HG03095 (cell line): ENCODE measurements around the gene CRYBG1.
"Not testable (repeated sequence)": the region's sequence is repeated elsewhere in the genome, so short reads cannot be mapped to it uniquely, and the experiment has no call there.

Source experiments
- ATAC-seq: cut with Tn5 transposase; IDR thresholded peaks from one replicate; pipeline ENCODE4 v1.9.1; 2021; ENCODE audit warnings: moderate library complexity; ENCODE audit not compliant: unreplicated experiment

CRYBG1 gene

GRCh38 chr6:106546691-106547414 lies 186.3 kb downstream of the CRYBG1 start:
- ATAC-seq: no peak

- no peak for ATAC-seq
Measured at GRCh38 chr6:106547601-106548453, 187.3 kb downstream of the CRYBG1 start.

- not testable (repeated sequence) for ATAC-seq
Measured at GRCh38 chr6:106548926-106549455, 188.5 kb downstream of the CRYBG1 start.

GRCh38 chr6:106549521-106549920 lies 189.0 kb downstream of the CRYBG1 start:
- no peak for ATAC-seq

- no peak for ATAC-seq
Measured at GRCh38 chr6:106551155-106551554, 190.6 kb downstream of the CRYBG1 start.

GRCh38 chr6:106553440-106553839 lies 192.9 kb downstream of the CRYBG1 start:
- ATAC-seq: no peak

- ATAC-seq: no peak
Measured at GRCh38 chr6:106555767-106556166, 195.2 kb downstream of the CRYBG1 start.

- no peak for ATAC-seq
Measured at GRCh38 chr6:106556368-106556960, 195.9 kb downstream of the CRYBG1 start.

GRCh38 chr6:106557837-106558236 lies 197.3 kb downstream of the CRYBG1 start:
- no peak for ATAC-seq

- no peak for ATAC-seq
Measured at GRCh38 chr6:106558364-106558763, 197.8 kb downstream of the CRYBG1 start.

GRCh38 chr6:106559659-106560058 lies 199.1 kb downstream of the CRYBG1 start:
- not testable (repeated sequence) for ATAC-seq

GRCh38 chr6:106560996-106561685 lies 200.6 kb downstream of the CRYBG1 start:
- no peak for ATAC-seq

GRCh38 chr6:106561686-106562405 lies 201.3 kb downstream of the CRYBG1 start:
- no peak for ATAC-seq

- ATAC-seq: no peak
Measured at GRCh38 chr6:106563614-106564013, 203.1 kb downstream of the CRYBG1 start.

- no peak for ATAC-seq
Measured at GRCh38 chr6:106564476-106564875, 204.0 kb downstream of the CRYBG1 start.

GRCh38 chr6:106568530-106568929 lies 208.0 kb downstream of the CRYBG1 start:
- no peak for ATAC-seq

- ATAC-seq: no peak
Measured at GRCh38 chr6:106569428-106569827, 208.9 kb downstream of the CRYBG1 start.

GRCh38 chr6:106572436-106572835 lies 211.9 kb downstream of the CRYBG1 start:
- no peak for ATAC-seq

- ATAC-seq: no peak
Measured at GRCh38 chr6:106572875-106573585, 212.5 kb downstream of the CRYBG1 start.
